HEK293 (cell line): ENCODE data around the gene ZNF232.

Source experiments
- KLF1 ChIP-seq: fragments of 450-650 bp; formaldehyde crosslinking; IDR thresholded peaks from 2 replicates; pipeline ENCODE4 v1.5.1; 2016; ENCODE audit warnings: missing biosample characterization, missing genetic modification characterization
- ZNF16 ChIP-seq: fragments of 450-650 bp; formaldehyde crosslinking; IDR thresholded peaks from 2 replicates; pipeline ENCODE4 v1.5.1; 2016; ENCODE audit warnings: low read depth, missing biosample characterization, missing genetic modification characterization
- ZNF292 ChIP-seq: fragments of 450-650 bp; formaldehyde crosslinking; IDR thresholded peaks from 2 replicates; pipeline ENCODE4 v1.5.1; 2016; ENCODE audit warnings: low read depth, missing biosample characterization, missing genetic modification characterization, borderline replicate concordance
- TF ChIP-seq, protein P1 (sequence below): fragments of 450-650 bp; formaldehyde crosslinking; IDR thresholded peaks from 2 replicates; pipeline ENCODE4 v1.5.1; 2016; ENCODE audit warnings: missing biosample characterization, missing genetic modification characterization
- TF ChIP-seq, protein P2 (sequence below): fragments of 450-650 bp; formaldehyde crosslinking; IDR thresholded peaks from 2 replicates; pipeline ENCODE4 v1.5.1; 2016; ENCODE audit warnings: missing biosample characterization, missing genetic modification characterization

DNA sequence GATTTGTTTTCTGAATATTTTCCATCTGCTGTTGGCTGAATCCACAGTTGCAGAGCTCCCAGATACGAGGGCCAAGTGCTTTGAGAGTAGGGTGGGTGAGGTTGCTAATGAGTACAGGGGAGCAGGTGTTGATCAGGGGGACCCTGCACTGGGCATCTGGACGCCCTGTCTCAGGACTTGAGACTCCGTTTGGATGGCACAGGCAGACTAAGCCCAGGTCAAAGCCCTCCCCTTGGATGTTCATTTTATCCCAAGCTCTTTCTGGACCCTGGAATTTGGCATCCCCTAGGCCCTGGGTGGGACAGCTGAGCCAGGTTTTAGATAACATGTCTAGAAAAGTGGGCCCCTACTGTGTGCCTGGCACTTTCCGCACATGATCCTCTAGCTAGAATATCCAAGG lies 16.2 kb upstream of the ZNF232 start:
- TF ChIP-seq KLF1 (tag by site-specific recombination) (no peak), ZNF16 (tag by site-specific recombination) (no peak), ZNF292 (tag by site-specific recombination) (no peak)
- TF ChIP-seq, protein P1, sequence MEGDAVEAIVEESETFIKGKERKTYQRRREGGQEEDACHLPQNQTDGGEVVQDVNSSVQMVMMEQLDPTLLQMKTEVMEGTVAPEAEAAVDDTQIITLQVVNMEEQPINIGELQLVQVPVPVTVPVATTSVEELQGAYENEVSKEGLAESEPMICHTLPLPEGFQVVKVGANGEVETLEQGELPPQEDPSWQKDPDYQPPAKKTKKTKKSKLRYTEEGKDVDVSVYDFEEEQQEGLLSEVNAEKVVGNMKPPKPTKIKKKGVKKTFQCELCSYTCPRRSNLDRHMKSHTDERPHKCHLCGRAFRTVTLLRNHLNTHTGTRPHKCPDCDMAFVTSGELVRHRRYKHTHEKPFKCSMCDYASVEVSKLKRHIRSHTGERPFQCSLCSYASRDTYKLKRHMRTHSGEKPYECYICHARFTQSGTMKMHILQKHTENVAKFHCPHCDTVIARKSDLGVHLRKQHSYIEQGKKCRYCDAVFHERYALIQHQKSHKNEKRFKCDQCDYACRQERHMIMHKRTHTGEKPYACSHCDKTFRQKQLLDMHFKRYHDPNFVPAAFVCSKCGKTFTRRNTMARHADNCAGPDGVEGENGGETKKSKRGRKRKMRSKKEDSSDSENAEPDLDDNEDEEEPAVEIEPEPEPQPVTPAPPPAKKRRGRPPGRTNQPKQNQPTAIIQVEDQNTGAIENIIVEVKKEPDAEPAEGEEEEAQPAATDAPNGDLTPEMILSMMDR (tag by site-specific recombination): no peak
- TF ChIP-seq, protein P2, sequence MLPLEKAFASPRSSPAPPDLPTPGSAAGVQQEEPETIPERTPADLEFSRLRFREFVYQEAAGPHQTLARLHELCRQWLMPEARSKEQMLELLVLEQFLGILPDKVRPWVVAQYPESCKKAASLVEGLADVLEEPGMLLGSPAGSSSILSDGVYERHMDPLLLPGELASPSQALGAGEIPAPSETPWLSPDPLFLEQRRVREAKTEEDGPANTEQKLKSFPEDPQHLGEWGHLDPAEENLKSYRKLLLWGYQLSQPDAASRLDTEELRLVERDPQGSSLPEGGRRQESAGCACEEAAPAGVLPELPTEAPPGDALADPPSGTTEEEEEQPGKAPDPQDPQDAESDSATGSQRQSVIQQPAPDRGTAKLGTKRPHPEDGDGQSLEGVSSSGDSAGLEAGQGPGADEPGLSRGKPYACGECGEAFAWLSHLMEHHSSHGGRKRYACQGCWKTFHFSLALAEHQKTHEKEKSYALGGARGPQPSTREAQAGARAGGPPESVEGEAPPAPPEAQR (tag by site-specific recombination): no peak
